ENCODE results near the gene RBM38. TPM values are rescaled to one million over a fixed set of nuclear protein-coding genes. Genes with fewer than 3 reads are reported as not detected.

Gene RBM38
- total RNA-seq, 1 donor from 2014 or later = 42.8 TPM

- Histone ChIP-seq H3K27me3 (ENCODE audit: control insufficient read depth, insufficient read depth, low read length) (no peaks in the 10 kb centered on the region), H3K36me3 (ENCODE audit: control insufficient read depth, insufficient read depth, low read length) (no peaks in the 10 kb centered on the region), H3K4me3 (ENCODE audit: low read depth, low read length) (no peak overlapping the region)
- no peak for DNase-seq (ENCODE audit: low read depth)
- TF ChIP-seq CTCF (IDR thresholded peaks at IDR 0.05; ENCODE audit: insufficient read depth, low read length, poor library complexity, severe bottlenecking) = no peak
These were observed 26.7 kb upstream of the RBM38 start for GRCh38 chr20:57364451-57364850.

GRCh38 chr20:57369596-57369995, 21.6 kb upstream of the RBM38 start:
- no peak for TF ChIP-seq CTCF (IDR thresholded peaks at IDR 0.05; ENCODE audit: insufficient read depth, low read length, poor library complexity, severe bottlenecking)
- DNase-seq (ENCODE audit: low read depth) = no peak
- H3K4me3 ChIP-seq (ENCODE audit: low read depth, low read length) = no peak overlapping the region
- H3K36me3 ChIP-seq (ENCODE audit: control insufficient read depth, insufficient read depth, low read length) = peaks cover 2% of the 10 kb centered on the region
- no peaks in the 10 kb centered on the region for H3K27me3 ChIP-seq (ENCODE audit: control insufficient read depth, insufficient read depth, low read length)

- no peak for TF ChIP-seq CTCF (IDR thresholded peaks at IDR 0.05; ENCODE audit: insufficient read depth, low read length, poor library complexity, severe bottlenecking)
- H3K27me3 ChIP-seq (ENCODE audit: control insufficient read depth, insufficient read depth, low read length) = no peaks in the 10 kb centered on the region
- peaks cover 2% of the 10 kb centered on the region for H3K36me3 ChIP-seq (ENCODE audit: control insufficient read depth, insufficient read depth, low read length)
- no peak for DNase-seq (ENCODE audit: low read depth)
- no peak overlapping the region for H3K4me3 ChIP-seq (ENCODE audit: low read depth, low read length)
These were observed 20.9 kb upstream of the RBM38 start for GRCh38 chr20:57370316-57370715.

GRCh38 chr20:57371363-57371762, 19.8 kb upstream of the RBM38 start:
- no peak for DNase-seq (ENCODE audit: low read depth)
- H3K4me3 ChIP-seq (ENCODE audit: low read depth, low read length) = no peak overlapping the region
- peaks cover 2% of the 10 kb centered on the region for H3K36me3 ChIP-seq (ENCODE audit: control insufficient read depth, insufficient read depth, low read length)
- no peak for TF ChIP-seq CTCF (IDR thresholded peaks at IDR 0.05; ENCODE audit: insufficient read depth, low read length, poor library complexity, severe bottlenecking)
- H3K27me3 ChIP-seq (ENCODE audit: control insufficient read depth, insufficient read depth, low read length) = no peaks in the 10 kb centered on the region

- Histone ChIP-seq H3K36me3 (ENCODE audit: control insufficient read depth, insufficient read depth, low read length) (peaks cover 2% of the 10 kb centered on the region), H3K4me3 (ENCODE audit: low read depth, low read length) (no peak overlapping the region), H3K27me3 (ENCODE audit: control insufficient read depth, insufficient read depth, low read length) (no peaks in the 10 kb centered on the region)
- no peak for DNase-seq (ENCODE audit: low read depth)
- no peak for TF ChIP-seq CTCF (IDR thresholded peaks at IDR 0.05; ENCODE audit: insufficient read depth, low read length, poor library complexity, severe bottlenecking)
These were observed 19.0 kb upstream of the RBM38 start for GRCh38 chr20:57372157-57372556.

GRCh38 chr20:57372581-57373350, 18.4 kb upstream of the RBM38 start:
- DNase-seq (ENCODE audit: low read depth) = no peak
- H3K36me3 ChIP-seq (ENCODE audit: control insufficient read depth, insufficient read depth, low read length) = peaks cover 2% of the 10 kb centered on the region
- no peak for TF ChIP-seq CTCF (IDR thresholded peaks at IDR 0.05; ENCODE audit: insufficient read depth, low read length, poor library complexity, severe bottlenecking)

More at GRCh38 chr20:57372581-57373350, 18.4 kb upstream of the RBM38 start:
- Histone ChIP-seq H3K27me3 (ENCODE audit: control insufficient read depth, insufficient read depth, low read length) (no peaks in the 10 kb centered on the region), H3K4me3 (ENCODE audit: low read depth, low read length) (no peak overlapping the region)

Measured in kidney epithelial cell (primary cell).